ENCODE data around the gene FHIT. TPM values are rescaled to one million over a fixed set of nuclear protein-coding genes. Genes with fewer than 3 reads are reported as not detected.

The FHIT gene
- total and polyA plus RNA-seq, 2 of the 4 experiments (the other 2 are of a cell fraction) = 0.07 TPM; not detected in 1

DNA sequence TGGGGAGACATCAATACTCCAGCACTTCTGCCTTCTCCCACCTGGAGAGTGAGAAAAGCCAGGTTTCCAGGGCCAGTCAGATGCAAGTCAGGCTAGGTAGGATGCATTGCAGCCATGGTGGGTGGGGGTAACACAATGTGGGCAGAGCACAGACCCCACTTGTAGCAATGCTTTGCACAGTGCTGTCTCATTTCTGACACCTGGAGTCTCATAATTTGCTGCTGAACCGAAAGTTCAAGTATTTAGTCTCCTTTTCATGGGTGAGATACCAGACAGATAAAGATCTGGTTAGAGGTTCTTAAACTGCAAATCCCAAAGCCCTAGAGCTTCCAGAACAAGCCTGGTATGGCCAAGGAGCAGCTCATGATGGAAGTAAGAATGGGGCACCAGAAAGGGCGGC, 1321.1 kb downstream of the FHIT start:
- no TSS peak for BruUV-seq (replicated peaks)
- dilution Hi-C loops (cut with HindIII; ENCODE audit: low sequenced_read_pairs, unreplicated experiment) = no loop called here
- CTCF ChIA-PET = no interaction called here

More for the DNA sequence above, 1321.1 kb downstream of the FHIT start:
- Histone ChIP-seq H4K20me1 (ENCODE audit: insufficient read depth, low read length) (no peaks in the 10 kb centered on the region), H3K23ac (ENCODE audit: low read depth, low read length) (no peak overlapping the region), H3K14ac (replicated peaks; ENCODE audit: low read depth, low read length) (no peak overlapping the region), H3K56ac (ENCODE audit: extremely low read depth, insufficient read depth, low read length) (no peak overlapping the region), H2BK15ac (ENCODE audit: low read depth, low read length) (no peak overlapping the region), H2BK20ac (ENCODE audit: low read depth, low read length) (no peak overlapping the region), H4K8ac (ENCODE audit: low read depth in 2 of 2, low read length in 2 of 2) (no peak overlapping the region), H2AK9ac (replicated peaks; ENCODE audit: low read depth, low read length, poor library complexity) (no peak overlapping the region), H2BK5ac (ENCODE audit: low read depth, low read length, poor library complexity, severe bottlenecking) (no peak overlapping the region), H3K4me2 (ENCODE audit: low read depth, low read length) (no peak overlapping the region), H4K5ac (ENCODE audit: low read depth, low read length) (no peak overlapping the region), H4K91ac (ENCODE audit: insufficient read depth, low read depth, low read length) (no peak overlapping the region), H3K9me3 (ENCODE audit: control insufficient read depth, insufficient read depth, low read length) (no peaks in the 10 kb centered on the region), H3K18ac (ENCODE audit: low read depth, low read length) (no peak overlapping the region), H3K4me1 (ENCODE audit: control insufficient read depth, insufficient read depth, low read length) (no peaks in the 10 kb centered on the region), H3K27ac (ENCODE audit: insufficient read depth, low read length) (no peak overlapping the region), H2BK120ac (ENCODE audit: low read depth, low read length) (no peak overlapping the region), H3K4ac (ENCODE audit: low read depth, low read length) (no peak overlapping the region), H3K9ac (ENCODE audit: low read depth, low read length) (no peak overlapping the region), H3K9me1 (ENCODE audit: insufficient read depth, low read length) (no peaks in the 10 kb centered on the region), H3K79me1 (ENCODE audit: low read depth in 1 of 2, low read length in 2 of 2) (no peaks in the 10 kb centered on the region), H3K4me3 (ENCODE audit: insufficient read depth, low read depth, low read length) (no peak overlapping the region), H2AK5ac (ENCODE audit: low read depth, low read length) (no peak overlapping the region), H2AFZ (replicated peaks; ENCODE audit: low read length, poor library complexity) (no peak overlapping the region), H3K27me3 (ENCODE audit: control insufficient read depth, insufficient read depth, low read length) (no peaks in the 10 kb centered on the region), H3K36me3 (ENCODE audit: control insufficient read depth, insufficient read depth, low read length) (no peaks in the 10 kb centered on the region)
- in situ Hi-C loops (cut with MboI; ENCODE audit: low sequenced_read_pairs) = no loop called here
- intact Hi-C loops (cut with micrococcal nuclease) = no loop called here
- no CpG with 5 or more reads among the region's 2 CpGs for WGBS, 2 experiments (ENCODE audit: extremely low coverage in 2 of 2, insufficient read length in 1 of 2)
- ATAC-seq (ENCODE audit: low read depth) (no peak), DNase-seq (no peak)
- POLR2A ChIA-PET (ENCODE audit: unreplicated experiment) = no interaction called here
- TF ChIP-seq SMC3 (IDR thresholded peaks at IDR 0.05; ENCODE audit: low read depth, low read length) (no peak), MAZ (IDR thresholded peaks at IDR 0.05; ENCODE audit: borderline replicate concordance, low read depth, low read length) (no peak), BHLHE40 (IDR thresholded peaks at IDR 0.05; ENCODE audit: low read depth, low read length) (no peak), CHD1 (IDR thresholded peaks at IDR 0.05; ENCODE audit: low read depth, low read length) (no peak), MAFK (IDR thresholded peaks at IDR 0.05; ENCODE audit: low read depth, low read length) (no peak), MXI1 (IDR thresholded peaks at IDR 0.05; ENCODE audit: borderline replicate concordance, low read depth, low read length) (no peak), RCOR1 (IDR thresholded peaks at IDR 0.05; ENCODE audit: insufficient replicate concordance, low read length) (no peak), CEBPB (IDR thresholded peaks at IDR 0.05; ENCODE audit: low read depth, low read length) (no peak), NFE2L2 (IDR thresholded peaks at IDR 0.05; ENCODE audit: low read depth, low read length) (no peak), FOS (IDR thresholded peaks at IDR 0.05; ENCODE audit: low read depth, low read length) (no peak), RFX5 (IDR thresholded peaks at IDR 0.05; ENCODE audit: low read depth, low read length) (no peak), POLR2A (IDR thresholded peaks at IDR 0.05; ENCODE audit: low read depth, low read length) (no peak)
- TF ChIP-seq, protein P1, sequence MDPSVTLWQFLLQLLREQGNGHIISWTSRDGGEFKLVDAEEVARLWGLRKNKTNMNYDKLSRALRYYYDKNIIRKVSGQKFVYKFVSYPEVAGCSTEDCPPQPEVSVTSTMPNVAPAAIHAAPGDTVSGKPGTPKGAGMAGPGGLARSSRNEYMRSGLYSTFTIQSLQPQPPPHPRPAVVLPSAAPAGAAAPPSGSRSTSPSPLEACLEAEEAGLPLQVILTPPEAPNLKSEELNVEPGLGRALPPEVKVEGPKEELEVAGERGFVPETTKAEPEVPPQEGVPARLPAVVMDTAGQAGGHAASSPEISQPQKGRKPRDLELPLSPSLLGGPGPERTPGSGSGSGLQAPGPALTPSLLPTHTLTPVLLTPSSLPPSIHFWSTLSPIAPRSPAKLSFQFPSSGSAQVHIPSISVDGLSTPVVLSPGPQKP (IDR thresholded peaks at IDR 0.05; ENCODE audit: borderline replicate concordance, low read depth, low read length) = no peak
- TF ChIP-seq, protein P2, sequence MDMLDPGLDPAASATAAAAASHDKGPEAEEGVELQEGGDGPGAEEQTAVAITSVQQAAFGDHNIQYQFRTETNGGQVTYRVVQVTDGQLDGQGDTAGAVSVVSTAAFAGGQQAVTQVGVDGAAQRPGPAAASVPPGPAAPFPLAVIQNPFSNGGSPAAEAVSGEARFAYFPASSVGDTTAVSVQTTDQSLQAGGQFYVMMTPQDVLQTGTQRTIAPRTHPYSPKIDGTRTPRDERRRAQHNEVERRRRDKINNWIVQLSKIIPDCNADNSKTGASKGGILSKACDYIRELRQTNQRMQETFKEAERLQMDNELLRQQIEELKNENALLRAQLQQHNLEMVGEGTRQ (IDR thresholded peaks at IDR 0.05; ENCODE audit: low read depth, low read length) = no peak
